HG02884 (cell line): ENCODE measurements around the gene ASNSD1.
A peak's percentile ranks its signal among the peaks of the same experiment; 100 is the strongest.
"Not testable (repeated sequence)": the region's sequence is repeated elsewhere in the genome, so short reads cannot be mapped to it uniquely, and the experiment has no call there.

ENCODE experiments used
- ATAC-seq: cut with Tn5 transposase; IDR thresholded peaks from one replicate; pipeline ENCODE4 v1.9.1; 2021; ENCODE audit warnings: mild to moderate bottlenecking, moderate library complexity; ENCODE audit not compliant: unreplicated experiment

ASNSD1 gene

GRCh38 chr2:189685540-189686229 lies 24.4 kb downstream of the ASNSD1 start:
- ATAC-seq, result peak; percentile 63

GRCh38 chr2:189687796-189688195 lies 26.5 kb downstream of the ASNSD1 start:
- not testable (repeated sequence) for ATAC-seq

- ATAC-seq, result no peak
These were observed 35.0 kb downstream of the ASNSD1 start for GRCh38 chr2:189696223-189696622.

GRCh38 chr2:189698020-189698887 lies 37.0 kb downstream of the ASNSD1 start:
- peak; percentile 86 for ATAC-seq

- ATAC-seq, result no peak
These were observed 39.4 kb downstream of the ASNSD1 start for GRCh38 chr2:189700681-189701080.

- no peak for ATAC-seq
These were observed 40.8 kb downstream of the ASNSD1 start for GRCh38 chr2:189702071-189702470.

- no peak for ATAC-seq
These were observed 48.4 kb downstream of the ASNSD1 start for GRCh38 chr2:189709501-189710221.

- not testable (repeated sequence) for ATAC-seq
These were observed 56.3 kb downstream of the ASNSD1 start for GRCh38 chr2:189717593-189717992.

GRCh38 chr2:189719571-189719970 lies 58.3 kb downstream of the ASNSD1 start:
- no peak for ATAC-seq
